Naive thymus-derived CD4-positive, alpha-beta T cell (primary cell): ENCODE results near the gene CCDC102A. TPM values are rescaled to one million over a fixed set of nuclear protein-coding genes. Genes with fewer than 3 reads are reported as not detected.

Experiments used
- ATAC-seq: fragments of 150-1000 bp; cut with Tn5 transposase; 2 replicates; pipeline ENCODE4 v1.10.0; 2021; ENCODE audit warnings: mild to moderate bottlenecking, moderate library complexity
- CTCF ChIA-PET: fragments of 350-600 bp; sonication (Branson Sonifier 250); formaldehyde crosslinking; loops from one replicate; lab custom pipeline; 2021; ENCODE audit warnings: antibody characterized with exemption; lab: Charles Lee
- POLR2A ChIA-PET: fragments of 350-600 bp; sonication (Branson Sonifier 250); formaldehyde crosslinking; loops from one replicate; lab custom pipeline; 2021; ENCODE audit warnings: antibody characterized with exemption, inconsistent platforms; lab: Charles Lee
- DNase-seq, 9 donors: peaks; one replicate each; pipeline versions ENCODE4 v3.0.0 to v3.0.0-alpha.2; 2020 to 2022; ENCODE audit warnings: mixed read lengths in 1 of 9
- H3K27ac ChIP-seq: one replicate; pipeline ENCODE4 v1.7.0; 2013; ENCODE audit warnings: mild to moderate bottlenecking, low read depth, low read length, moderate library complexity
- H3K27me3 ChIP-seq, 2 donors: one replicate each; pipeline ENCODE4 v1.7.0; 2013; ENCODE audit warnings: low read length in 2 of 2, mild to moderate bottlenecking in 2 of 2, moderate library complexity in 2 of 2; ENCODE audit not compliant: control insufficient read depth in 2 of 2, insufficient read depth in 2 of 2
- H3K36me3 ChIP-seq, 3 experiments: 1 replicate in 2 of 3; 2 replicates in 1 of 3; pipeline ENCODE4 v1.7.0; 2013; ENCODE audit warnings: low read length in 3 of 3, mild to moderate bottlenecking in 3 of 3, moderate library complexity in 1 of 3; ENCODE audit not compliant: insufficient read depth in 3 of 3, control insufficient read depth in 2 of 3
- H3K4me1 ChIP-seq, 2 donors: one replicate each; pipeline ENCODE4 v1.7.0; 2013; ENCODE audit warnings: low read length in 2 of 2, mild to moderate bottlenecking in 2 of 2, moderate library complexity in 1 of 2; ENCODE audit not compliant: control insufficient read depth in 2 of 2, insufficient read depth in 2 of 2
- H3K4me3 ChIP-seq: 2 replicates; pipeline ENCODE4 v1.7.0; 2013; ENCODE audit warnings: mild to moderate bottlenecking, low read length
- H3K9me3 ChIP-seq, 3 experiments: 1 replicate in 2 of 3; 2 replicates in 1 of 3; pipeline ENCODE4 v1.7.0; 2013; ENCODE audit warnings: low read length in 3 of 3; ENCODE audit not compliant: control insufficient read depth in 2 of 3
- H3K27ac Mint-ChIP-seq, 9 donors: one replicate each; pipeline ENCODE4 v1.8.0; 2020 to 2022; ENCODE audit warnings: mixed read lengths in 9 of 9, mild to moderate bottlenecking in 8 of 9, moderate library complexity in 5 of 9, inconsistent platforms in 2 of 9
- H3K27me3 Mint-ChIP-seq, 5 donors: one replicate each; pipeline ENCODE4 v1.8.0; 2021 to 2022; ENCODE audit warnings: mixed read lengths in 5 of 5, mild to moderate bottlenecking in 1 of 5
- H3K36me3 Mint-ChIP-seq, 5 donors: one replicate each; pipeline ENCODE4 v1.8.0; 2020 to 2022; ENCODE audit warnings: mixed read lengths in 5 of 5, mild to moderate bottlenecking in 3 of 5, inconsistent platforms in 1 of 5
- H3K4me1 Mint-ChIP-seq, 7 donors: one replicate each; pipeline ENCODE4 v1.8.0; 2020 to 2022; ENCODE audit warnings: mixed read lengths in 7 of 7, mild to moderate bottlenecking in 3 of 7, inconsistent platforms in 1 of 7
- H3K4me3 Mint-ChIP-seq, 10 donors: one replicate each; pipeline ENCODE4 v1.8.0; 2020 to 2022; ENCODE audit warnings: mild to moderate bottlenecking in 10 of 10, mixed read lengths in 10 of 10, moderate library complexity in 6 of 10, inconsistent platforms in 2 of 10
- H3K9me3 Mint-ChIP-seq, 11 donors: one replicate each; pipeline ENCODE4 v1.8.0; 2020 to 2022; ENCODE audit warnings: mixed read lengths in 11 of 11, mild to moderate bottlenecking in 4 of 11, inconsistent platforms in 1 of 11, moderate library complexity in 1 of 11
- intact Hi-C, 2 donors: fragments of 100-400 bp; cut with micrococcal nuclease; formaldehyde crosslinking; loops; one replicate each; pipeline ENCODE4 v1.15.1; 2023
- polyA plus RNA-seq, 2 donors: library from polyadenylated mRNA; unstranded; fragments of 300-500 nt; fragmentation: Illumina TruSeq; gene quantifications; one replicate each; pipeline ENCODE4 v1.2.3, GENCODE V29; 2021
- total RNA-seq, 6 experiments: library from RNA in 5 of 6; stranded (reverse) in 5 of 6; gene quantifications; 1 replicate in 5 of 6; 2 replicates in 1 of 6; pipeline ENCODE4 v1.2.3 and lab custom pipeline; 2021 to 2026

Gene CCDC102A
- total and polyA plus RNA-seq, 7 experiments from 2014 or later, result 3.0 to 12.7 (median 7.1) TPM

- Mint-ChIP-seq H3K36me3 (peaks cover 0 to 28% (median 0%) of the 10 kb centered on the region in 5 donors), H3K4me1 (peaks cover 4 to 9% (median 5%) of the 10 kb centered on the region in 7 donors), H3K4me3 (peak overlapping the region in 1 of 10 donors; percentile 58), H3K27me3 (no peaks in the 10 kb centered on the region), H3K27ac (no peak overlapping the region), H3K9me3 (no peaks in the 10 kb centered on the region)
- intact Hi-C loops, result loop anchor here in 1 of 2 donors (5.0 kb wide), 1 partner anchor 54 kb away; the partner anchor contains the start of gene POLR2C
- Histone ChIP-seq H3K27ac (no peak overlapping the region), H3K4me3 (no peak overlapping the region), H3K9me3 (no peaks in the 10 kb centered on the region), H3K27me3 (no peaks in the 10 kb centered on the region), H3K36me3 (peaks cover 0 to 36% (median 0%) of the 10 kb centered on the region in 3 experiments), H3K4me1 (peaks cover 7 to 8% of the 10 kb centered on the region in 2 donors)
- POLR2A ChIA-PET, result interaction anchor here (1.5 kb wide), 1 partner anchor 21 kb away, joined by 3 read pairs; no protein-coding TSS in a partner anchor
- DNase-seq, result no peak
- CTCF ChIA-PET, result interaction anchor here (0.7 to 1.1 kb wide), 4 partner anchors 11 to 216 kb away, joined by 3 read pairs; no protein-coding TSS in a partner anchor
- no peak for ATAC-seq
These were observed 19.6 kb downstream of the CCDC102A start for GRCh38 chr16:57516773-57517172.

GRCh38 chr16:57516176-57516725 lies 20.1 kb downstream of the CCDC102A start:
- ATAC-seq (no peak), DNase-seq (no peak)
- Mint-ChIP-seq H3K9me3 (no peaks in the 10 kb centered on the region), H3K27ac (no peak overlapping the region), H3K4me1 (peaks cover 4 to 9% (median 5%) of the 10 kb centered on the region in 7 donors), H3K27me3 (no peaks in the 10 kb centered on the region), H3K36me3 (peaks cover 0 to 28% (median 0%) of the 10 kb centered on the region in 5 donors), H3K4me3 (peak overlapping the region in 1 of 10 donors; percentile 32)
- Histone ChIP-seq H3K27ac (no peak overlapping the region), H3K27me3 (no peaks in the 10 kb centered on the region), H3K4me1 (peaks cover 7 to 8% of the 10 kb centered on the region in 2 donors), H3K9me3 (no peaks in the 10 kb centered on the region), H3K36me3 (peaks cover 0 to 36% (median 0%) of the 10 kb centered on the region in 3 experiments), H3K4me3 (no peak overlapping the region)
- intact Hi-C loops, result loop anchor here in 1 of 2 donors (5.0 kb wide), 1 partner anchor 54 kb away; the partner anchor contains the start of gene POLR2C
- POLR2A ChIA-PET, result no interaction called here
- CTCF ChIA-PET, result interaction anchor here (0.7 to 1.1 kb wide), 3 partner anchors 11 to 215 kb away, joined by 3 read pairs; no protein-coding TSS in a partner anchor

- Mint-ChIP-seq H3K27me3 (no peaks in the 10 kb centered on the region), H3K9me3 (no peaks in the 10 kb centered on the region), H3K27ac (no peak overlapping the region), H3K4me1 (peaks cover under 1 to 4% (median under 1%) of the 10 kb centered on the region in 7 donors), H3K36me3 (peaks cover 0 to 28% (median 0%) of the 10 kb centered on the region in 5 donors), H3K4me3 (no peak overlapping the region)
- Histone ChIP-seq H3K4me3 (no peak overlapping the region), H3K27ac (no peak overlapping the region), H3K4me1 (peaks cover 6 to 7% of the 10 kb centered on the region in 2 donors), H3K27me3 (no peaks in the 10 kb centered on the region), H3K36me3 (peaks cover 0 to 36% (median 0%) of the 10 kb centered on the region in 3 experiments), H3K9me3 (no peaks in the 10 kb centered on the region)
- POLR2A ChIA-PET, result no interaction called here
- intact Hi-C loops, result loop anchor here in 1 of 2 donors (5.0 kb wide), 1 partner anchor 53 kb away; the partner anchor contains the start of gene POLR2C
- CTCF ChIA-PET, result no interaction called here
- ATAC-seq (no peak), DNase-seq (no peak)
These were observed 21.4 kb downstream of the CCDC102A start for GRCh38 chr16:57514791-57515600.

DNA sequence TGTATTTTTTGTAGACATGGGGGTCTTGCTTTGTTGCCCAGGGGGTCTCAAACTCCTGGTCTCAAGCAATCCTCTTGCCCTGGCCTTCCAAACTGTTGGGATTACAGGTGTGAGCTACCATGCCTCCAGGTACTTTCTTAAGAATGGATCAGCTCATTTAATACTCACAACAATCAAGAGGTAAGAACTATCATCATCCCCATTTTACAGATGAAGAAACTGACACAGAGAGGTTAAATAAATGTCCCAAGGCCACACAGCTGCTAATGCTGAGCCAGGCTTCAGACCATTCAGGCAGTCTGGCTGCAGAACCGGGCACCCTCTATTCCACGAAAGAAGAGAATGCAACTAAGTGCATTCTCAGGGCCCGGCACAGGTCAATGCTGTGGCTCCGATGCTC lies 22.0 kb downstream of the CCDC102A start:
- Histone ChIP-seq H3K4me3 (no peak overlapping the region), H3K27ac (no peak overlapping the region), H3K9me3 (no peaks in the 10 kb centered on the region), H3K36me3 (peaks cover 0 to 36% (median 0%) of the 10 kb centered on the region in 3 experiments), H3K4me1 (peaks cover 0 to under 1% of the 10 kb centered on the region in 2 donors), H3K27me3 (no peaks in the 10 kb centered on the region)
- Mint-ChIP-seq H3K4me1 (peaks cover 0 to 2% (median 0%) of the 10 kb centered on the region in 7 donors), H3K27ac (peak overlapping the region in 1 of 9 donors; percentile 42), H3K4me3 (no peak overlapping the region), H3K27me3 (no peaks in the 10 kb centered on the region), H3K36me3 (peaks cover 0 to 28% (median 0%) of the 10 kb centered on the region in 5 donors), H3K9me3 (no peaks in the 10 kb centered on the region)
- CTCF ChIA-PET, result interaction anchor here (0.9 kb wide), 1 partner anchor 84 kb away, joined by 5 read pairs; no protein-coding TSS in a partner anchor
- no peak for ATAC-seq
- POLR2A ChIA-PET, result no interaction called here
- DNase-seq, result no peak
- intact Hi-C loops, result no loop called here

DNA sequence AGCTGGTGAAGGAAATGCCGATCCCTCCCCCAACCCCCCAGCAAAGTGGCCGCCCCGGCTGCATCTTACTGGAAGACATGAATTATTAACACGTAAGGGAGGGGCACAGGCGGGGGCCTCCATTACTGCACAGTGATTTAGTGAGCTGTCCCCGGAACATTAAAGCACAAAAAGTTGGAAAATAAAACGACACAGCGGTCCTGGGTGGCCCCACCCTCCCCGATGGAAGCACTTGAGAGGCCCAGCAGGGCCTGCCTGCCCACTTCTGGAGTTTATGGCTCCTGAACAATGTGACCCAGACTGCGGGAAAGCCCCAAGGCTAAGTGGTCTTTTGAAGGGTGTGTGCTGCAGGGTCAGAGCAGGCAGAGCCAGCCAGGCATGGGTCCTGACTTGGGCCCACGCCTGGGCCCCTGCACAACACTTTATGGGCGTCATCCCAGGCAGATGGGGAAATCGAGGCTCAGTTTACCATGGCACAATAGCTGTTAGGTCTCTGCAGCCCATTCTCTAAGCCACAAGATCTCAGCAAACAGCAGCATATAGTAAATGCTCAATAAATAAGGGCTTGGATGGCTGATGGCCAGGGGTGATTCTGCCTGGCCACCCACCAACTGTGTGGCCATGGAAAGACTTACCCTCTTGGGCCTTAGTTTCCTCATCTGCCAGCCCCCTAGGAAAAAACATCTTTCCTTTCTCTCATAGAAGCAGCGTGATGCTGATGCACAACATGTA lies 22.8 kb downstream of the CCDC102A start:
- no peak for ATAC-seq
- H3K9me3 ChIP-seq, result no peaks in the 10 kb centered on the region
- no peaks in the 10 kb centered on the region for H3K9me3 Mint-ChIP-seq
- H3K27me3 Mint-ChIP-seq, result no peaks in the 10 kb centered on the region
- ChIA-PET POLR2A (no interaction called here), CTCF (interaction anchor here (0.9 kb wide), 1 partner anchor 83 kb away, joined by 5 read pairs; no protein-coding TSS in a partner anchor)
- DNase-seq, result no peak
- peaks cover 0 to 2% (median 0%) of the 10 kb centered on the region in 7 donors for H3K4me1 Mint-ChIP-seq
- no peaks in the 10 kb centered on the region for H3K27me3 ChIP-seq
- H3K4me3 ChIP-seq, result no peak overlapping the region
- no peak overlapping the region for H3K27ac ChIP-seq
- intact Hi-C loops, result no loop called here
- peaks cover 0 to 36% (median 0%) of the 10 kb centered on the region in 3 experiments for H3K36me3 ChIP-seq
- H3K4me3 Mint-ChIP-seq, result no peak overlapping the region
- H3K27ac Mint-ChIP-seq, result peak overlapping the region in 1 of 9 donors; percentile 17
- no peaks in the 10 kb centered on the region for H3K4me1 ChIP-seq
- peaks cover 0 to 20% (median 0%) of the 10 kb centered on the region in 5 donors for H3K36me3 Mint-ChIP-seq
